GM23338 (cell line): Measurements from ENCODE around the gene DDAH2. TPM values are rescaled to one million over a fixed set of nuclear protein-coding genes. Genes with fewer than 3 reads are reported as not detected.

Experiments used
- ATAC-seq: fragments of 200-7000 bp; cut with Tn5 transposase; 3 replicates; pipeline ENCODE4 v1.9.1; 2020
- DNase-seq: peaks from one replicate; pipeline ENCODE4 v3.0.0-alpha.2; 2015; ENCODE audit warnings: low spot score
- H2AFZ ChIP-seq: fragments of 200-600 bp; sonication (generic); 2 replicates; pipeline ENCODE4 v1.8.0; 2016; ENCODE audit warnings: antibody characterized with exemption, mild to moderate bottlenecking, moderate library complexity
- H3F3A ChIP-seq: fragments of 200-600 bp; sonication (generic); replicated peaks from 2 replicates; pipeline ENCODE4 v1.8.0; 2017; ENCODE audit warnings: antibody characterized with exemption, mixed run types, low read depth
- H3K27ac ChIP-seq: fragments of 200-600 bp; sonication (generic); 2 replicates; pipeline ENCODE4 v1.6.1; 2016; ENCODE audit warnings: low read depth
- H3K27me3 ChIP-seq: fragments of 200-600 bp; sonication (generic); 2 replicates; pipeline ENCODE4 v1.8.0; 2016; ENCODE audit warnings: mild to moderate bottlenecking, mixed run types, moderate library complexity; ENCODE audit not compliant: insufficient read depth
- H3K36me3 ChIP-seq: fragments of 200-600 bp; sonication (generic); 2 replicates; pipeline ENCODE4 v1.8.0; 2016; ENCODE audit warnings: mild to moderate bottlenecking; ENCODE audit not compliant: insufficient read depth
- H3K4me1 ChIP-seq: fragments of 200-600 bp; sonication (generic); 2 replicates; pipeline ENCODE4 v1.8.0; 2016; ENCODE audit warnings: mild to moderate bottlenecking, moderate library complexity; ENCODE audit not compliant: insufficient read depth
- H3K4me2 ChIP-seq: fragments of 200-600 bp; sonication (generic); 2 replicates; pipeline ENCODE4 v1.7.1; 2017; ENCODE audit warnings: mixed run types
- H3K4me3 ChIP-seq: fragments of 200-600 bp; sonication (generic); 2 replicates; pipeline ENCODE4 v1.6.1; 2016; ENCODE audit warnings: mixed run types
- H3K79me2 ChIP-seq: fragments of 200-600 bp; sonication (generic); replicated peaks from 2 replicates; pipeline ENCODE4 v1.8.0; 2017; ENCODE audit warnings: mild to moderate bottlenecking; ENCODE audit not compliant: insufficient read depth
- H3K9me2 ChIP-seq: fragments of 200-600 bp; sonication (generic); 2 replicates; pipeline ENCODE4 v1.8.0; 2017; ENCODE audit not compliant: insufficient read depth
- H4K20me1 ChIP-seq: fragments of 200-600 bp; sonication (generic); replicated peaks from 2 replicates; pipeline ENCODE4 v1.8.0; 2017; ENCODE audit warnings: mild to moderate bottlenecking; ENCODE audit not compliant: insufficient read depth
- H3K27ac Mint-ChIP-seq: 2 replicates; pipeline ENCODE4 v1.8.0; 2020; ENCODE audit warnings: inconsistent platforms, mild to moderate bottlenecking, moderate library complexity, mixed read lengths
- H3K27me3 Mint-ChIP-seq: 3 replicates; pipeline ENCODE4 v1.8.0; 2022; ENCODE audit warnings: low read depth, mild to moderate bottlenecking, moderate library complexity, mixed read lengths, inconsistent platforms; ENCODE audit not compliant: insufficient read depth, poor library complexity
- H3K36me3 Mint-ChIP-seq: 3 replicates; pipeline ENCODE4 v1.8.0; 2021; ENCODE audit warnings: low read depth, mild to moderate bottlenecking, inconsistent platforms, moderate library complexity, mixed read lengths
- H3K4me1 Mint-ChIP-seq: 3 replicates; pipeline ENCODE4 v1.8.0; 2020; ENCODE audit warnings: mild to moderate bottlenecking, inconsistent platforms, mixed read lengths
- H3K4me3 Mint-ChIP-seq: 3 replicates; pipeline ENCODE4 v1.8.0; 2021; ENCODE audit warnings: moderate library complexity, mild to moderate bottlenecking, inconsistent platforms, mixed read lengths
- H3K9me3 Mint-ChIP-seq: 3 replicates; pipeline ENCODE4 v1.8.0; 2020; ENCODE audit warnings: moderate library complexity, mild to moderate bottlenecking, inconsistent platforms, mixed read lengths
- CREB1 ChIP-seq: fragments of 250-450 bp; sonication (Bioruptor Pico); IDR thresholded peaks from 2 replicates; pipeline ENCODE4 v1.5.0; 2020; ENCODE audit warnings: low read depth, mild to moderate bottlenecking, moderate library complexity
- JUNB ChIP-seq: IDR thresholded peaks from one replicate; pipeline ENCODE4 v1.6.1; 2016; ENCODE audit warnings: antibody characterized with exemption; ENCODE audit not compliant: unreplicated experiment
- POLR2AphosphoS5 ChIP-seq: IDR thresholded peaks from 2 replicates; pipeline ENCODE4 v1.6.1; 2016; ENCODE audit warnings: antibody characterized with exemption, low read depth
- STAT1 ChIP-seq: IDR thresholded peaks from one replicate; pipeline ENCODE4 v1.6.1; 2016; ENCODE audit warnings: antibody characterized with exemption; ENCODE audit not compliant: unreplicated experiment
- ZNF114 ChIP-seq: fragments of 250-450 bp; sonication (Bioruptor Pico); IDR thresholded peaks from 2 replicates; pipeline ENCODE4 v1.5.0; 2020; ENCODE audit warnings: mild to moderate bottlenecking, moderate library complexity
- ZNF331 ChIP-seq: fragments of 250-450 bp; sonication (Bioruptor Pico); IDR thresholded peaks from 2 replicates; pipeline ENCODE4 v1.5.0; 2020; ENCODE audit warnings: low read depth, mild to moderate bottlenecking, moderate library complexity
- polyA plus RNA-seq: library from polyadenylated mRNA; unstranded; fragments of >200 nt; fragmentation: Nextera tagmentation; extraction: Ambion mirVana; gene quantifications from 2 replicates; pipeline ENCODE4 v1.2.1, GENCODE V29; 2016
- total RNA-seq: library from RNA; depleted of rRNA; stranded (reverse); fragments of >200 nt; shearing (Covaris generic); gene quantifications from 2 replicates; pipeline ENCODE4 v1.2.3, GENCODE V29; 2014
- TF ChIP-seq, protein P1 (sequence below): fragments of 250-450 bp; sonication (Bioruptor Pico); IDR thresholded peaks from 2 replicates; pipeline ENCODE4 v1.5.0; 2020; ENCODE audit warnings: mild to moderate bottlenecking, moderate library complexity

Gene DDAH2
- total and polyA plus RNA-seq, 2 experiments from 2014 or later, result 58.7 to 65.1 TPM

DNA sequence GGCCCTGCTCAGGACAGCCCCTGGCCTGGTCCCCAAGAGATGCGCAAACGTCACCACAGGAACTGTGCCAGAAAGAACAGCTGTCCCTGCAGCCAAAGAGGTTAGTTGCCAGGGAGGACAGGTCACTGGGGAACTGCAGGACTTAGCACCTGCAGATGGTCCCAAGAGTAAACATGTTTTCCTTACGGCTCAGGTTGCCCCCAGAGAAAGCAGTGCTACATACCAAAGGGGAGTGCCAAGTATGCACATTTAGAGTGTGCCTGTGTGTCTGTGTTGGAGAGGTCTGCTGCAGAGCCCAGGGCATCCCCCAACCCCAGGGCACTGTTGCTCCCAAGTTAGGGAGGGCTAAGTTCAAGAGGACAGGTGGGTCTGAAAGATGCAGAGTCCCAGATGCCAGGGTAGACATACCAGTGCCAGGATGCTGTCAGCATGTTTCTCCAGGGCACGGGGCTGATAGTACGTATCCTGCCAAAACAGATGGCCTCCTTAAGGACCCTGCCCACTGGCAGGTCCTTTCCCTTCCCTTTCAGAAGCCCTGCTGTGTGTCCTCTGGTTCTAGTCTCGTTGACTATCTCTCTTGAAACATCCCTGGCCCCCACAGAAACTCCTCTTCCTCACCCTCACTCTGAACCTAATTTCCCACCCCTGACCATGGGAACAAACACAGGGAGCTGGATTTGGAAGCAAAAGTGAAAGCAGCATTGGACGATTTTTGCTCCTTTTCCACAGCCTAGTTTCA, 27.3 kb downstream of the DDAH2 start (continued):
- TF ChIP-seq, protein P1, sequence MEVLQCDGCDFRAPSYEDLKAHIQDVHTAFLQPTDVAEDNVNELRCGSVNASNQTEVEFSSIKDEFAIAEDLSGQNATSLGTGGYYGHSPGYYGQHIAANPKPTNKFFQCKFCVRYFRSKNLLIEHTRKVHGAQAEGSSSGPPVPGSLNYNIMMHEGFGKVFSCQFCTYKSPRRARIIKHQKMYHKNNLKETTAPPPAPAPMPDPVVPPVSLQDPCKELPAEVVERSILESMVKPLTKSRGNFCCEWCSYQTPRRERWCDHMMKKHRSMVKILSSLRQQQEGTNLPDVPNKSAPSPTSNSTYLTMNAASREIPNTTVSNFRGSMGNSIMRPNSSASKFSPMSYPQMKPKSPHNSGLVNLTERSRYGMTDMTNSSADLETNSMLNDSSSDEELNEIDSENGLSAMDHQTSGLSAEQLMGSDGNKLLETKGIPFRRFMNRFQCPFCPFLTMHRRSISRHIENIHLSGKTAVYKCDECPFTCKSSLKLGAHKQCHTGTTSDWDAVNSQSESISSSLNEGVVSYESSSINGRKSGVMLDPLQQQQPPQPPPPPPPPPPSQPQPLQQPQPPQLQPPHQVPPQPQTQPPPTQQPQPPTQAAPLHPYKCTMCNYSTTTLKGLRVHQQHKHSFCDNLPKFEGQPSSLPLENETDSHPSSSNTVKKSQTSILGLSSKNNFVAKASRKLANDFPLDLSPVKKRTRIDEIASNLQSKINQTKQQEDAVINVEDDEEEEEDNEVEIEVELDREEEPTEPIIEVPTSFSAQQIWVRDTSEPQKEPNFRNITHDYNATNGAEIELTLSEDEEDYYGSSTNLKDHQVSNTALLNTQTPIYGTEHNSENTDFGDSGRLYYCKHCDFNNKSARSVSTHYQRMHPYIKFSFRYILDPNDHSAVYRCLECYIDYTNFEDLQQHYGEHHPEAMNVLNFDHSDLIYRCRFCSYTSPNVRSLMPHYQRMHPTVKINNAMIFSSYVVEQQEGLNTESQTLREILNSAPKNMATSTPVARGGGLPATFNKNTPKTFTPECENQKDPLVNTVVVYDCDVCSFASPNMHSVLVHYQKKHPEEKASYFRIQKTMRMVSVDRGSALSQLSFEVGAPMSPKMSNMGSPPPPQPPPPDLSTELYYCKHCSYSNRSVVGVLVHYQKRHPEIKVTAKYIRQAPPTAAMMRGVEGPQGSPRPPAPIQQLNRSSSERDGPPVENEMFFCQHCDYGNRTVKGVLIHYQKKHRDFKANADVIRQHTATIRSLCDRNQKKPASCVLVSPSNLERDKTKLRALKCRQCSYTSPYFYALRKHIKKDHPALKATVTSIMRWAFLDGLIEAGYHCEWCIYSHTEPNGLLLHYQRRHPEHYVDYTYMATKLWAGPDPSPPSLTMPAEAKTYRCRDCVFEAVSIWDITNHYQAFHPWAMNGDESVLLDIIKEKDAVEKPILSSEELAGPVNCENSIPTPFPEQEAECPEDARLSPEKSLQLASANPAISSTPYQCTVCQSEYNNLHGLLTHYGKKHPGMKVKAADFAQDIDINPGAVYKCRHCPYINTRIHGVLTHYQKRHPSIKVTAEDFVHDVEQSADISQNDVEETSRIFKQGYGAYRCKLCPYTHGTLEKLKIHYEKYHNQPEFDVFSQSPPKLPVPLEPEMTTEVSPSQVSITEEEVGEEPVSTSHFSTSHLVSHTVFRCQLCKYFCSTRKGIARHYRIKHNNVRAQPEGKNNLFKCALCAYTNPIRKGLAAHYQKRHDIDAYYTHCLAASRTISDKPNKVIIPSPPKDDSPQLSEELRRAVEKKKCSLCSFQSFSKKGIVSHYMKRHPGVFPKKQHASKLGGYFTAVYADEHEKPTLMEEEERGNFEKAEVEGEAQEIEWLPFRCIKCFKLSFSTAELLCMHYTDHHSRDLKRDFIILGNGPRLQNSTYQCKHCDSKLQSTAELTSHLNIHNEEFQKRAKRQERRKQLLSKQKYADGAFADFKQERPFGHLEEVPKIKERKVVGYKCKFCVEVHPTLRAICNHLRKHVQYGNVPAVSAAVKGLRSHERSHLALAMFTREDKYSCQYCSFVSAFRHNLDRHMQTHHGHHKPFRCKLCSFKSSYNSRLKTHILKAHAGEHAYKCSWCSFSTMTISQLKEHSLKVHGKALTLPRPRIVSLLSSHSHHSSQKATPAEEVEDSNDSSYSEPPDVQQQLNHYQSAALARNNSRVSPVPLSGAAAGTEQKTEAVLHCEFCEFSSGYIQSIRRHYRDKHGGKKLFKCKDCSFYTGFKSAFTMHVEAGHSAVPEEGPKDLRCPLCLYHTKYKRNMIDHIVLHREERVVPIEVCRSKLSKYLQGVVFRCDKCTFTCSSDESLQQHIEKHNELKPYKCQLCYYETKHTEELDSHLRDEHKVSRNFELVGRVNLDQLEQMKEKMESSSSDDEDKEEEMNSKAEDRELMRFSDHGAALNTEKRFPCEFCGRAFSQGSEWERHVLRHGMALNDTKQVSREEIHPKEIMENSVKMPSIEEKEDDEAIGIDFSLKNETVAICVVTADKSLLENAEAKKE, result no peak
- no peak for TF ChIP-seq ZNF114 (CRISPR knock-in tag)
- no peak for TF ChIP-seq JUNB
- no peak for TF ChIP-seq STAT1
- TF ChIP-seq CREB1 (CRISPR knock-in tag), result no peak
- TF ChIP-seq ZNF331 (CRISPR knock-in tag), result no peak
- no peak for TF ChIP-seq POLR2AphosphoS5

GRCh38 chr6:31700740-31701401, 28.2 kb downstream of the DDAH2 start:
- DNase-seq (no peak), ATAC-seq (no peak)
- H3K27me3 ChIP-seq, result no peaks in the 10 kb centered on the region
- Mint-ChIP-seq H3K4me1 (peaks cover 10% of the 10 kb centered on the region), H3K27me3 (peaks cover 6% of the 10 kb centered on the region), H3K27ac (no peak overlapping the region), H3K9me3 (no peaks in the 10 kb centered on the region), H3K4me3 (peak overlapping the region; percentile 96), H3K36me3 (peaks cover 14% of the 10 kb centered on the region)
- H3K4me2 ChIP-seq, result no peak overlapping the region
- peaks cover 14% of the 10 kb centered on the region for H3K79me2 ChIP-seq
- H3K9me2 ChIP-seq, result no peaks in the 10 kb centered on the region
- peaks cover 3% of the 10 kb centered on the region; the same call in 1 of the 2 replicates for H4K20me1 ChIP-seq
- H3F3A ChIP-seq, result peaks cover 3% of the 10 kb centered on the region; the same call in 1 of the 2 replicates
- H3K4me1 ChIP-seq, result peaks cover 5% of the 10 kb centered on the region; the same call in 1 of the 2 replicates
- no peak overlapping the region for H3K27ac ChIP-seq
- no peak overlapping the region for H2AFZ ChIP-seq
- H3K4me3 ChIP-seq, result no peak overlapping the region
- H3K36me3 ChIP-seq, result no peaks in the 10 kb centered on the region
- TF ChIP-seq POLR2AphosphoS5 (no peak), STAT1 (no peak), JUNB (no peak)
- TF ChIP-seq, protein P1, result no peak
